AG09319 (cell line): ENCODE measurements around the gene NADSYN1.

Experiments used
- DNase-seq: peaks from one replicate; pipeline ENCODE4 v3.0.0-alpha.2; 2010; ENCODE audit warnings: low read depth; ENCODE audit errors: extremely low read depth
- CTCF ChIP-seq: IDR thresholded peaks from 2 replicates; pipeline ENCODE4 v1.5.1; 2011; ENCODE audit warnings: low read depth, mild to moderate bottlenecking, inconsistent platforms, low read length, moderate library complexity

Gene NADSYN1

GRCh38 chr11:71453037-71453917 lies at the start of gene NADSYN1:
Gene NADSYN1 (plus strand): TSS chr11:71453203. CDS start chr11:71453297, 94 bp downstream.
- no peak for TF ChIP-seq CTCF

GRCh38 chr11:71404209-71404608 lies 48.8 kb upstream of the NADSYN1 start:
- no peak for TF ChIP-seq CTCF
- DNase-seq, result no peak

More at GRCh38 chr11:71453037-71453917, at the start of gene NADSYN1:
- DNase-seq, result peak; percentile 87

- no peak for TF ChIP-seq CTCF
- DNase-seq, result no peak
These were observed 46.3 kb upstream of the NADSYN1 start for GRCh38 chr11:71406681-71407080.

DNA sequence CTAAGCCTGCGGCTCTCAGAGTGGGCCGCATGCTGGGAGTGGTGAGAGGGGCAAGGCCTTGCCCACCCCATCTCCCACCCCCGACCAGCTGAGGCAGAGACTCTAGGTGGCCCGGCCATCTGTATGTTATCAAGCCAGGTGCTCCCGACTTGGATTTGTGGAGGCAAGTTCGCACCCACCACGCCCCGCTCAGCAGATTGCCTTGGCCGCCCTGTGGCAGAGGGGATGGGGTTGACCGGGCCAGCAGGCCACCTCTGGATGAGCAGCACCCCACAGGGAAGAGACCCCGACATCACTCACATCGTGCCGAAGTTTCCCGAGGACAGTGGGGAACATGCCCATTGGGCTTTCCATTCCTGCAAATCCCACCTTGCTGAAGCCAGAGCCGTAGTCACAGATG lies 45.6 kb upstream of the NADSYN1 start:
- no peak for TF ChIP-seq CTCF
- no peak for DNase-seq

GRCh38 chr11:71408826-71409225 lies 44.2 kb upstream of the NADSYN1 start:
- TF ChIP-seq CTCF, result no peak
- no peak for DNase-seq

GRCh38 chr11:71410363-71410966 lies 42.5 kb upstream of the NADSYN1 start:
- no peak for TF ChIP-seq CTCF
- no peak for DNase-seq

GRCh38 chr11:71414645-71415044 lies 38.4 kb upstream of the NADSYN1 start:
- no peak for DNase-seq
- no peak for TF ChIP-seq CTCF
